ENCODE results near the gene NRG3.

Gene NRG3

GRCh38 chr10:82252081-82252480 is 377.1 kb downstream of the NRG3 start:
- no peaks in the 10 kb centered on the region for H3K9me3 ChIP-seq (ENCODE audit: control insufficient read depth in 2 of 2, low read length in 2 of 2)
- H3K9ac ChIP-seq (ENCODE audit: low read depth in 1 of 2, low read length in 2 of 2): no peak overlapping the region
- H3K27ac ChIP-seq (ENCODE audit: low read depth in 2 of 2, low read length in 2 of 2): no peak overlapping the region
- no peaks in the 10 kb centered on the region for H3K4me1 ChIP-seq (ENCODE audit: control insufficient read depth in 2 of 2, insufficient read depth in 2 of 2, low read length in 2 of 2)
- H3K27me3 ChIP-seq (ENCODE audit: control insufficient read depth in 2 of 2, insufficient read depth in 2 of 2, low read length in 2 of 2): no peaks in the 10 kb centered on the region
- no peaks in the 10 kb centered on the region for H3K36me3 ChIP-seq (ENCODE audit: control insufficient read depth in 2 of 2, insufficient read depth in 2 of 2, low read length in 2 of 2)
- no peak overlapping the region for H3K4me3 ChIP-seq (ENCODE audit: low read length in 2 of 2)

- Histone ChIP-seq H3K9me3 (ENCODE audit: control insufficient read depth in 2 of 2, low read length in 2 of 2) (no peaks in the 10 kb centered on the region), H3K36me3 (ENCODE audit: control insufficient read depth in 2 of 2, insufficient read depth in 2 of 2, low read length in 2 of 2) (no peaks in the 10 kb centered on the region), H3K27me3 (ENCODE audit: control insufficient read depth in 2 of 2, insufficient read depth in 2 of 2, low read length in 2 of 2) (no peaks in the 10 kb centered on the region)
Observed at GRCh38 chr10:82254237-82254636, 379.2 kb downstream of the NRG3 start.

GRCh38 chr10:82256275-82256674 is 381.3 kb downstream of the NRG3 start:
- H3K36me3 ChIP-seq (ENCODE audit: control insufficient read depth in 2 of 2, insufficient read depth in 2 of 2, low read length in 2 of 2): no peaks in the 10 kb centered on the region
- H3K9me3 ChIP-seq (ENCODE audit: control insufficient read depth in 2 of 2, low read length in 2 of 2): no peaks in the 10 kb centered on the region
- no peaks in the 10 kb centered on the region for H3K4me1 ChIP-seq (ENCODE audit: control insufficient read depth in 2 of 2, insufficient read depth in 2 of 2, low read length in 2 of 2)
- H3K27ac ChIP-seq (ENCODE audit: low read depth in 2 of 2, low read length in 2 of 2): no peak overlapping the region
- H3K9ac ChIP-seq (ENCODE audit: low read depth in 1 of 2, low read length in 2 of 2): no peak overlapping the region
- H3K27me3 ChIP-seq (ENCODE audit: control insufficient read depth in 2 of 2, insufficient read depth in 2 of 2, low read length in 2 of 2): no peaks in the 10 kb centered on the region
- H3K4me3 ChIP-seq (ENCODE audit: low read length in 2 of 2): no peak overlapping the region

More at GRCh38 chr10:82254237-82254636, 379.2 kb downstream of the NRG3 start:
- Histone ChIP-seq H3K9ac (ENCODE audit: low read depth in 1 of 2, low read length in 2 of 2) (no peak overlapping the region), H3K27ac (ENCODE audit: low read depth in 2 of 2, low read length in 2 of 2) (no peak overlapping the region), H3K4me1 (ENCODE audit: control insufficient read depth in 2 of 2, insufficient read depth in 2 of 2, low read length in 2 of 2) (no peaks in the 10 kb centered on the region), H3K4me3 (ENCODE audit: low read length in 2 of 2) (no peak overlapping the region)

- no peaks in the 10 kb centered on the region for H3K4me1 ChIP-seq (ENCODE audit: control insufficient read depth in 2 of 2, insufficient read depth in 2 of 2, low read length in 2 of 2)
- no peaks in the 10 kb centered on the region for H3K36me3 ChIP-seq (ENCODE audit: control insufficient read depth in 2 of 2, insufficient read depth in 2 of 2, low read length in 2 of 2)
- H3K27ac ChIP-seq (ENCODE audit: low read depth in 2 of 2, low read length in 2 of 2): no peak overlapping the region
- H3K9ac ChIP-seq (ENCODE audit: low read depth in 1 of 2, low read length in 2 of 2): no peak overlapping the region
- no peaks in the 10 kb centered on the region for H3K27me3 ChIP-seq (ENCODE audit: control insufficient read depth in 2 of 2, insufficient read depth in 2 of 2, low read length in 2 of 2)
- H3K4me3 ChIP-seq (ENCODE audit: low read length in 2 of 2): no peak overlapping the region
- no peaks in the 10 kb centered on the region for H3K9me3 ChIP-seq (ENCODE audit: control insufficient read depth in 2 of 2, low read length in 2 of 2)
Observed at GRCh38 chr10:82266438-82266837, 391.4 kb downstream of the NRG3 start.

GRCh38 chr10:82267014-82267413 is 392.0 kb downstream of the NRG3 start:
- H3K9me3 ChIP-seq (ENCODE audit: control insufficient read depth in 2 of 2, low read length in 2 of 2): no peaks in the 10 kb centered on the region
- no peaks in the 10 kb centered on the region for H3K27me3 ChIP-seq (ENCODE audit: control insufficient read depth in 2 of 2, insufficient read depth in 2 of 2, low read length in 2 of 2)
- no peaks in the 10 kb centered on the region for H3K4me1 ChIP-seq (ENCODE audit: control insufficient read depth in 2 of 2, insufficient read depth in 2 of 2, low read length in 2 of 2)
- H3K27ac ChIP-seq (ENCODE audit: low read depth in 2 of 2, low read length in 2 of 2): no peak overlapping the region
- H3K36me3 ChIP-seq (ENCODE audit: control insufficient read depth in 2 of 2, insufficient read depth in 2 of 2, low read length in 2 of 2): no peaks in the 10 kb centered on the region
- H3K4me3 ChIP-seq (ENCODE audit: low read length in 2 of 2): no peak overlapping the region
- no peak overlapping the region for H3K9ac ChIP-seq (ENCODE audit: low read depth in 1 of 2, low read length in 2 of 2)

GRCh38 chr10:82267465-82267864 is 392.5 kb downstream of the NRG3 start:
- no peaks in the 10 kb centered on the region for H3K27me3 ChIP-seq (ENCODE audit: control insufficient read depth in 2 of 2, insufficient read depth in 2 of 2, low read length in 2 of 2)
- no peaks in the 10 kb centered on the region for H3K4me1 ChIP-seq (ENCODE audit: control insufficient read depth in 2 of 2, insufficient read depth in 2 of 2, low read length in 2 of 2)

GRCh38 chr10:82267960-82268359 is 393.0 kb downstream of the NRG3 start:
- H3K4me1 ChIP-seq (ENCODE audit: control insufficient read depth in 2 of 2, insufficient read depth in 2 of 2, low read length in 2 of 2): no peaks in the 10 kb centered on the region

More at GRCh38 chr10:82267465-82267864, 392.5 kb downstream of the NRG3 start:
- Histone ChIP-seq H3K27ac (ENCODE audit: low read depth in 2 of 2, low read length in 2 of 2) (no peak overlapping the region), H3K9ac (ENCODE audit: low read depth in 1 of 2, low read length in 2 of 2) (no peak overlapping the region), H3K36me3 (ENCODE audit: control insufficient read depth in 2 of 2, insufficient read depth in 2 of 2, low read length in 2 of 2) (no peaks in the 10 kb centered on the region), H3K9me3 (ENCODE audit: control insufficient read depth in 2 of 2, low read length in 2 of 2) (no peaks in the 10 kb centered on the region), H3K4me3 (ENCODE audit: low read length in 2 of 2) (no peak overlapping the region)

GRCh38 chr10:82277591-82277990 is 402.6 kb downstream of the NRG3 start:
- Histone ChIP-seq H3K4me1 (ENCODE audit: control insufficient read depth in 2 of 2, insufficient read depth in 2 of 2, low read length in 2 of 2) (no peaks in the 10 kb centered on the region), H3K9me3 (ENCODE audit: control insufficient read depth in 2 of 2, low read length in 2 of 2) (no peaks in the 10 kb centered on the region), H3K4me3 (ENCODE audit: low read length in 2 of 2) (no peak overlapping the region), H3K36me3 (ENCODE audit: control insufficient read depth in 2 of 2, insufficient read depth in 2 of 2, low read length in 2 of 2) (no peaks in the 10 kb centered on the region), H3K9ac (ENCODE audit: low read depth in 1 of 2, low read length in 2 of 2) (no peak overlapping the region), H3K27ac (ENCODE audit: low read depth in 2 of 2, low read length in 2 of 2) (no peak overlapping the region), H3K27me3 (ENCODE audit: control insufficient read depth in 2 of 2, insufficient read depth in 2 of 2, low read length in 2 of 2) (no peaks in the 10 kb centered on the region)

More at GRCh38 chr10:82267960-82268359, 393.0 kb downstream of the NRG3 start:
- Histone ChIP-seq H3K36me3 (ENCODE audit: control insufficient read depth in 2 of 2, insufficient read depth in 2 of 2, low read length in 2 of 2) (no peaks in the 10 kb centered on the region), H3K9ac (ENCODE audit: low read depth in 1 of 2, low read length in 2 of 2) (no peak overlapping the region), H3K27ac (ENCODE audit: low read depth in 2 of 2, low read length in 2 of 2) (no peak overlapping the region), H3K4me3 (ENCODE audit: low read length in 2 of 2) (no peak overlapping the region), H3K9me3 (ENCODE audit: control insufficient read depth in 2 of 2, low read length in 2 of 2) (no peaks in the 10 kb centered on the region), H3K27me3 (ENCODE audit: control insufficient read depth in 2 of 2, insufficient read depth in 2 of 2, low read length in 2 of 2) (no peaks in the 10 kb centered on the region)

GRCh38 chr10:82278401-82279182 is 403.6 kb downstream of the NRG3 start:
- no peaks in the 10 kb centered on the region for H3K36me3 ChIP-seq (ENCODE audit: control insufficient read depth in 2 of 2, insufficient read depth in 2 of 2, low read length in 2 of 2)
- no peak overlapping the region for H3K27ac ChIP-seq (ENCODE audit: low read depth in 2 of 2, low read length in 2 of 2)
- H3K4me3 ChIP-seq (ENCODE audit: low read length in 2 of 2): no peak overlapping the region
- no peaks in the 10 kb centered on the region for H3K9me3 ChIP-seq (ENCODE audit: control insufficient read depth in 2 of 2, low read length in 2 of 2)
- no peak overlapping the region for H3K9ac ChIP-seq (ENCODE audit: low read depth in 1 of 2, low read length in 2 of 2)
- no peaks in the 10 kb centered on the region for H3K4me1 ChIP-seq (ENCODE audit: control insufficient read depth in 2 of 2, insufficient read depth in 2 of 2, low read length in 2 of 2)
- H3K27me3 ChIP-seq (ENCODE audit: control insufficient read depth in 2 of 2, insufficient read depth in 2 of 2, low read length in 2 of 2): no peaks in the 10 kb centered on the region

- Histone ChIP-seq H3K9ac (ENCODE audit: low read depth in 1 of 2, low read length in 2 of 2) (no peak overlapping the region), H3K4me3 (ENCODE audit: low read length in 2 of 2) (no peak overlapping the region), H3K9me3 (ENCODE audit: control insufficient read depth in 2 of 2, low read length in 2 of 2) (no peaks in the 10 kb centered on the region), H3K4me1 (ENCODE audit: control insufficient read depth in 2 of 2, insufficient read depth in 2 of 2, low read length in 2 of 2) (no peaks in the 10 kb centered on the region), H3K36me3 (ENCODE audit: control insufficient read depth in 2 of 2, insufficient read depth in 2 of 2, low read length in 2 of 2) (no peaks in the 10 kb centered on the region), H3K27ac (ENCODE audit: low read depth in 2 of 2, low read length in 2 of 2) (no peak overlapping the region), H3K27me3 (ENCODE audit: control insufficient read depth in 2 of 2, insufficient read depth in 2 of 2, low read length in 2 of 2) (no peaks in the 10 kb centered on the region)
Observed at GRCh38 chr10:82282782-82283456, 407.9 kb downstream of the NRG3 start.
